22Rv1 (cell line): ENCODE measurements around the gene ZNF438.

Experiments
- ZFX ChIP-seq: fragments of 450-650 bp; IDR thresholded peaks from 2 replicates; pipeline ENCODE4 v1.6.1; 2017; ENCODE audit warnings: antibody characterized with exemption, borderline replicate concordance
- TF ChIP-seq, protein P1 (sequence below): fragments of 450-650 bp; IDR thresholded peaks from 2 replicates; pipeline ENCODE4 v1.5.1; 2017; ENCODE audit warnings: mild to moderate bottlenecking

DNA sequence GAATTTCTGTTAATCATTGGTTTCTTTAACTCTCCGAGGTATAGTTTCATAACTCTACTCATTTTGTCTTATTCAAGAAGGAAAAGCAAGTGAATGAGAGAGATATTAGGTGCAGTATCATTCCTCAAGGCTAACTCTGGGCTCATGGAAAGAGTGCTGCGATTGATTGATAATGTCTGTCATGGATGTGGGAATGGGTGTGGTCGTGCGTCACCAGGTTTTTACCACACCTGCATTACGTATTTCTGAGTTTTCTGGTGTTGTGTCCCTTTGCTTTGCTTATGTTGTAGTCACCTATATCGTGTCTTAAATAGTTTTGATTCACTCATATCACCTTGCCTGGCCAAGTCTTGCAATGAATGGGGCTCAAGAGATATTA lies 44.9 kb upstream of the ZNF438 start:
- TF ChIP-seq, protein P1, sequence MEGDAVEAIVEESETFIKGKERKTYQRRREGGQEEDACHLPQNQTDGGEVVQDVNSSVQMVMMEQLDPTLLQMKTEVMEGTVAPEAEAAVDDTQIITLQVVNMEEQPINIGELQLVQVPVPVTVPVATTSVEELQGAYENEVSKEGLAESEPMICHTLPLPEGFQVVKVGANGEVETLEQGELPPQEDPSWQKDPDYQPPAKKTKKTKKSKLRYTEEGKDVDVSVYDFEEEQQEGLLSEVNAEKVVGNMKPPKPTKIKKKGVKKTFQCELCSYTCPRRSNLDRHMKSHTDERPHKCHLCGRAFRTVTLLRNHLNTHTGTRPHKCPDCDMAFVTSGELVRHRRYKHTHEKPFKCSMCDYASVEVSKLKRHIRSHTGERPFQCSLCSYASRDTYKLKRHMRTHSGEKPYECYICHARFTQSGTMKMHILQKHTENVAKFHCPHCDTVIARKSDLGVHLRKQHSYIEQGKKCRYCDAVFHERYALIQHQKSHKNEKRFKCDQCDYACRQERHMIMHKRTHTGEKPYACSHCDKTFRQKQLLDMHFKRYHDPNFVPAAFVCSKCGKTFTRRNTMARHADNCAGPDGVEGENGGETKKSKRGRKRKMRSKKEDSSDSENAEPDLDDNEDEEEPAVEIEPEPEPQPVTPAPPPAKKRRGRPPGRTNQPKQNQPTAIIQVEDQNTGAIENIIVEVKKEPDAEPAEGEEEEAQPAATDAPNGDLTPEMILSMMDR: no peak
- TF ChIP-seq ZFX: no peak
